UCSD-AML1 (cell line): ENCODE measurements around the gene NAA40.

Experiments
- DNase-seq: peaks from one replicate; lab custom pipeline; 2025; ENCODE audit not compliant: unreplicated experiment; lab: John Stamatoyannopoulos, UW

The NAA40 gene

DNA sequence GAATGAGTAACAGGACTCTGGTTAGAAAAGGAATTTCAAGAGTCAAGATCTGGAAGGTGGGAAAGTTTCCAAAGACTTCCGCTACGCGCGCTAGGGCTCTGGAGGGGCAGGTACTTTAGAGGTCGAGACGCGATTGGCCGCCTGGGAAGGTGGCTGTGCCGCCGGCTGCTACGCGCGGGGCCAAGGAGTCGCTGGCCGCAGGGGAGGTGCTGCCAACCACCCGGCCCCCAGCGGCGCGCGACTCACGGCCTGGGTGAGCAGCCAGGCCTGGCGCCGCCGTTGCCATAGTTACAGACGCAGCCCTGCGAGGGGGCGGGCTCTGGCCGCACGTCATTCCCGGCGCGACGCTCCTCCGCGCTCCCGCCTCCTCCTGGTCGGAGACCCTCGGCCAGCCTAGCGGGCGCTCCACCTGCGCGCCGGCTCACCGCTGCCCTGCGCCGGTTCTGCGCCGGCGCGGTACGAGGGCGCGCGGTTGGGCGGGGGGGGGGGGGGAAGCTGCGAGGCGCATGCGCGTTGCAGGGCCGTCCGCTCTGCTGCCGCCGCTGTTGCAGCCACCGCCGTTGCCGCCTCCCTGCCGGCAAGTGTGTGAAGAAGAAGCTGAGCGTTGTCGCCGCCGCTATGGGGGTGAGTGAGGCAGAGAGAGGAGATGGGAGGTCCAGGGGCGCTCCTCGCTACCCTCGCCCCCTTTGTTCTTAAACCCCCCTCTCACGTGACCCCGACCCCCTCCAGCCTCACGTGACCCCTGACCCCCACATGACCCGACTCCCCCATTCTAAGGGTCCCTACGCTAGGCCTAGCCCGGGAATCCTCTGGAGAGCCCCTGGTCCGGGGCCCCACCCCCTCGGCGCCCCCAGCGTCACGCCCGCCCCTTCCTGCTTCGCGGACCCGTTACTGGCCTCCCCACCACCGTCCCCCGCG is at the start of gene NAA40:
NAA40 (plus strand) TSS at position 524 of the 918 bp plus-strand sequence; CDS start at position 619, 95 bp downstream.
- peak; percentile 97 for DNase-seq

DNA sequence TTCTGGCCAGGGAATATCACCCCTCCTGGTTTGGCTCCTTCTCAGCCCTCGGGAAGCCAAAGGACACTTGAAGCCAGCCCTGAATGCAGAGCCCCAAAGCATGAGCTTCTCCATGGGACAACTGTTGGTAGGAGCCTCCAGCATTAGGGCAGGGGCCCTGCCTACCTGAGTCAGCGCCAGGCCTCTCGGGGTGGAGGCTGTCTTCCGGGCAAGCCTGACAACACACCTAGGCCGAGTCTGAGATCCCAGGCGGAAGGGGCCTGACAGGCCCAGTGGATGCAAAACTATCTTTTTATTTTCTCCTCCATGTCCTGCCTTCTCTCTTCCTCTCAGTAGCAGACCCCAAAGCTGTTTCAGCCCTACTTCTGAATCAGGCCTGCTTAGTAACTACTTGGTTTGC is 49.5 kb upstream of the NAA40 start:
- DNase-seq, result no peak

DNA sequence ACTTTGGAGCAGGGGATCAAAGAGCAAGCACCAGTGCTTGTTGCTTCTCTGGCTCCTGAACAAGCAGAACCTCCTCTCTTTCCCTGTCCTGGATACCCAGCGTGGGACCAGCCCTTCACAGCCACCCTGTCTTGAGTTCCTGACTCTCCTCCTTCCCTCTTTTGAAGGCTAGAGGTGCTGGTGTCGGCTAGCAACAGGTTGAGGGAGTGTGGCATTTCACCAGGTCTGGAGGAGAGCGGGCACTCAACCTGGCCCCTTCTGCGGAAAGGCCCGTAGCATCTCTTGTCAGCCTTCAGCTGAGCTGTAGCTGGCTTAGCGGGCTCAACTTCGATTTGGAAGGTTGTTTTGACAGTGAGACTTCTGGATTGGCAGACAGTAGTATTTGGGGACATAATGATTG is 48.4 kb upstream of the NAA40 start:
- DNase-seq, result no peak

DNA sequence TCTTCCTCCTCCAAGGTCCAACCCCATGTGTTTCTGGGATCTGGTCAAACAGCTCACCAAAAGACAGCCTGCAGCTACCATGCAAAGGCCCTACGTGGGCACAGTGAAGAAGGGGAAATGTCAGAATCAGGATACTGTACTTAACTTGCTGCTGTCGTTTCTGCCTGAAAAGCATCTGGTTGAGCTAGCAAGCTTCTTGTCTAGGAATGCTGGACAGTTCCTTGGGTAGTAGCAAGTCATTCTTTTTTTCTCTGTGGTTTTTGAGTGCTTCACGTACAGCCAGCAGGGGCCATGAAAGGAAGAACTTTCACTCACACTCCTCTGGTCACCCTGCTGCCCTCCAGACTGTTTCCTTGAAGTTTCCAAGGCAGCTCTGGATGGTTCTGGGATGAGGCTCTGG is 46.6 kb upstream of the NAA40 start:
- peak; percentile 17 for DNase-seq

DNA sequence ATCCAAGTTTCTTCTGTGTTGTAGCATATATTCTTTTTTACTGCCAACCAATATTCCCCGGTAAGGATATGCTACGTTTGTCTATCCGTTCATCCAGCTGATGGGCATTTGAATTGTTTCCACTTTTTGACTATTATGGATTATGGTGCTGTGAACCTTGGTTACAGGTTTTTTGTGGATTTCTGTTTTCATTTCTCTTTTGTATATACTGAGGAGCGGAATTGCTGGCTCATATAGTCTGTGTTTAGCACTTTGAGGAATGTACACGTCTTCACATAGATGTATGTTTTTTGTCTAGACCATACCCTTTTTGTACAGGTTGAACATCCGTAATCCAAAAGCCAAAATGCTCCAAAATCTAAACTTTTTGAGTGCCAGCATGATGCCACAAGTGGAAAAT is 45.4 kb upstream of the NAA40 start:
- no peak for DNase-seq

DNA sequence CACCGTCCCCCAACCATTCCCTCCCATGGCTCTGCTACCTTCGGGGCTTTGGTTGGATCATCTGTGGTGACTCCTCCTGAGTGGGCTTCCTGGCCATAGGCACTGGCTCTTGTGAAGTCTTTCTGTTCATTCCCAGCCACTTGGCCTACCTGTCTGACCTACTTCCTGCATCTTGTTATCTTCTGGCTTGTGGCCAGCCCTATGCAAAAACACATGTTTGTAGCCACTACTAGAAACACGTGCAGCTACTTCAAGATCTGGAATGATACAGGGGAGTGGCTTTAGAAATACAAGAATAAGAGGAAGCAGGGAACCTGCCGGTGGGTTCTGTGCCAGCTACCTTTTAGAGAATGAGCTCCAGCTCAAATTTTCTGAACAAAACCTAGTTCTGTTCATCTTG is 42.7 kb upstream of the NAA40 start:
- DNase-seq, result no peak

DNA sequence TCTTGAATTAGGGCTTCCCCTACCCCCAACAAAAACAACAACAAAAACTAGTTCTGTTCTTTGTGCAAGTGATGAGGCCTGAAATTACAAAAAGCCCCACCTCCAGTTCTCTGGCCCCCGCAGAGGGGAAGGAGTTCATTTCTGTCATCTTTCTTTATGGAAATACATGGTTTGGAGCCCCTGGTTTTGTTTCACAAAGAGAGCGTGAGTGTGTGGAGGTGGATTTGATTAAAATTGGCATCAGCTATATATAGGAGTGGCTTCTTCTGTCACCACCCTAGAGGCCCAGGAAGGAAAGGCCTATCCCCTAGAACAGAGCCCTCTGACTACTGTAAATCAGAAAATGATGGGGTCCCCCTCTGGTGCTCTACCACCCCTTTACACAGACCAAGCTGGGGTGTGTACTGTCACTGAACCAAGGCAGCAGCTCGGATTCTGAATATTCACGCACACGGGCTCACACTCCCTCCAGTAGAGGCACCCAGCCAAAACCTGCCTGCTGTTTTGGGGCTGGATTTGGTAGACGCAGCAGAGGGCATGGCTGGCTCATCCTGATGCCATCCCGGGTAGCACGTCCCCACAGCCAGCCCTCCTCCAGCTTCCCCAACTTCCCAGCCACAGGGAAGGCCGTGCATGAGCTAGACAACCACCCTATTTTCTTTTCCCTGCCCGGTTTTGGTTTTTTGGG is 41.2 kb upstream of the NAA40 start:
- DNase-seq, result no peak

DNA sequence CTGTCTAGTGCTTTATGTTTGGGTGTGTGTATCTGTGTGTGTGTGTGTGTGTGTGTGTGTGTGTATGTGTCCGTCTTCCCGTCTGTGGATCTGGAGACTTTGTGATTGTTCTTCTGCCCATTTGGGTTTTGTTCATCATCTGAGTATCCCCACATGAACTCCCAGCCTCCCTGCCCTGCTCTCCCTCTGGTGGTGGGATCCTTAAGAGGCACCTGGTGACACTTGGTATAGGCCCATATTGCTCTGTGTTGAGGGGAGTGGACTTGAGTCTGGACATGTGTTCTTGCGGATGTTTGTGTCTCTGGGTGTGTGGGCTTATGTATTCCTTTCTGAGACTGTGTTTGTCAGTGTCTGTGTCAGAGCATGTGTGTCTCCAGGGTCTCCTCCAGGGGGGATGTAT is 37.1 kb upstream of the NAA40 start:
- peak; percentile 32 for DNase-seq

DNA sequence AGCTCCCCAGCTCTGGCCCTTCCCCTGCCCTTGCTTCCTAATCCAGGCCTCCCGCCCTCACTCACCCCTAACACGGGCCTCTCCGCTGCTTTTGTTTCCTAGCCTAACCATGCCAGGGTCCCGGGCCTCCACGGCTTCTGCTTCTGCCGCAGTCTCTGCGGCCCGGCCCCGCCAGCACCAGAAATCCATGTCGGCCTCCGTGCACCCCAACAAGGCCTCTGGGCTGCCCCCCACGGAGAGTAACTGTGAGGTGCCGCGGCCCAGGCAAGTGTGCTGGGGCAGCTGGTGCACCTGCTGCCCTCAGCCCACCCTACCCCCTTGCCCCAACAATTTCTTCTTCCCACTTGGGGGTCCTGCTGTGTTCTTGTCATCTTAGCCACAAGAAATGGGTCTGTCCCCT is 34.9 kb upstream of the NAA40 start:
- DNase-seq, result no peak

DNA sequence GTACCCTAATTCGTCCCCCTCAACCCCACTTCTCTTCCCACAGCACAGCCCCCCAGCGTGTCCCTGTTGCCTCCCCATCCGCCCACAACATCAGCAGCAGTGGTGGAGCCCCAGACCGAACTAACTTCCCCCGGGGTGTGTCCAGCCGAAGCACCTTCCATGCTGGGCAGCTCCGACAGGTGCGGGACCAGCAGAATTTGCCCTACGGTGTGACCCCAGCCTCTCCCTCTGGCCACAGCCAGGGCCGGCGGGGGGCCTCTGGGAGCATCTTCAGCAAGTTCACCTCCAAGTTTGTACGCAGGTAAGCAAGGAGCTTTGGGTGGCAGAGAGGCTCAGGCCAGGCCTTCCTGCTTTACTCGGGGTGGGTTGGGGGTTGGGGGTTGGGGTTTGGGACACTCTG is 34.1 kb upstream of the NAA40 start:
- no peak for DNase-seq

DNA sequence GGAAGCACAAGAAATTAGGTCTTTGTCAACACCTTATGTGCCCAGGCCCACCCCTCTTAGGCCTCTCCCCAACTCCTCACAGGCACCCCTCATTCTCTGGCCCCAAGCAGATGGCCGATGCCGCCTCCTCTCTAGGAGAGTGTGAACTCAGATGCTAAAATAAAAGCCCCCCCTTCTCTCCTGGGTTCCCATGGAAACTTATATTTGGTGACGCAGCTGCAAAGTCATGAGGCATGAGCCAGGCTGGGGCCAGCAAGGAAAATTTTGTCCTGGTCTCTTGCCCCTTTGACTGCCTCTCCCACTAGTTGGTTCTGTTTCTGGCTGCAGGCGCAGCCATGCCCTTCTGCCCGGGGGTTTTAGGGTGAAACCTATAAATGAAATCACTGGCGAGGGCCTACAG is 33.6 kb upstream of the NAA40 start:
- DNase-seq, result no peak

DNA sequence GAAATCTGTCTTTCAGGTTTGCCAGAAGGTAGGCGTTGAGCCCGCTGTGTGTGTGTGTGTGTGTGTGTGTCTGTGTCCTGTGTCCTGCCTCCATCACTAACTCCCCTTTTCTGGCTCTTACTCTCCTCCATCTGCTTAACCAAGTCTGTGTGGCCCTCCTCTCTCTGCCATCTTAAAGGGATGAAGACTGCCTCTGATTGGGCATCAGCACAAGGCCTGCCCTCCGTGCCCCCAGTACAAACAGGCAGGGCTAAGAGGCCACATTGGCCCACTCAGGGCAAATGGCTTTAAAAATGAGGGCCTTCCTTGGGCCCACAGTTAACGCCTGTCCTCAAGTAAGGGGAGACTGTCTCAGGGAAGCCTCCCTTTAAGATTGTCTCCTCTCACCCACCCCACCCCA is 32.7 kb upstream of the NAA40 start:
- DNase-seq, result no peak

DNA sequence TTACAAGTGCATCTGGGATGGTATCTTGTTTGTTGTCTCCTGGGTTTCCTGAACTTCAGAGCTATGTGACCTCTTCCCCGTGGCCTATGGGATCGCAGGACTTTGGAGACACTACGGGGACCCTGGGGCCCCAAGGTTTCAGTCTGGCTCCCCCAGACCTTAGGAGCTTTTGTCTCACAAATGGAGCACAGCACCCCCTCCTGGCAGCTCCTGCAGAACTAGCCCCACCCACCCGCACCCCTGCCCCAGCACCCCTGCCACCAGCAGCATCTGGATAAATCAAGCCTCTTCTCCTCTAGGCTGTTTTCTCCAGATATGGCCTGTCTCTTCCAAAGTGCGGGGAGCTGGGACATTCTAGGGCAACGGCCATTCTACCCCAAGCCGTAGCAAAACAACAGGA is 32.2 kb upstream of the NAA40 start:
- DNase-seq, result peak; percentile 19

DNA sequence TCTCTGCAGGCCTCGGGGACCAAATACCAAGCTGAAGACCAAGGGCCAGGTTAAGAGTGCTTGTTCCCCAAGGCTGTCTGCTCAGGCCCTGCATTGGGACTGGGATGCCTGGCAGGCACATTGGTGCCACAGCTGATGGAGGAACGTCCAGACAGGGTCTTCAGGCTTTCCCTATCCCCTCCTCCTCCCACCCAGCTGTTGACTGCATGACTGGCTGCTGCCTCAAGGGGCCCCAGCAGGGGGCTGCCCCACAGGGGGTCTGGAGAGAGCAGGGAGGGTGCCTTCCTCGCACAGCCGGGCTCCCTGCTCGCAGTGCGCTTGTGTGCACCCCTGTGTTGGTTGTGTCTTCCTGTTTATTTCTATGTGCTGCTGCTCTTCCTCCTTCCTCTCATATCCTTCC is 31.7 kb upstream of the NAA40 start:
- no peak for DNase-seq

DNA sequence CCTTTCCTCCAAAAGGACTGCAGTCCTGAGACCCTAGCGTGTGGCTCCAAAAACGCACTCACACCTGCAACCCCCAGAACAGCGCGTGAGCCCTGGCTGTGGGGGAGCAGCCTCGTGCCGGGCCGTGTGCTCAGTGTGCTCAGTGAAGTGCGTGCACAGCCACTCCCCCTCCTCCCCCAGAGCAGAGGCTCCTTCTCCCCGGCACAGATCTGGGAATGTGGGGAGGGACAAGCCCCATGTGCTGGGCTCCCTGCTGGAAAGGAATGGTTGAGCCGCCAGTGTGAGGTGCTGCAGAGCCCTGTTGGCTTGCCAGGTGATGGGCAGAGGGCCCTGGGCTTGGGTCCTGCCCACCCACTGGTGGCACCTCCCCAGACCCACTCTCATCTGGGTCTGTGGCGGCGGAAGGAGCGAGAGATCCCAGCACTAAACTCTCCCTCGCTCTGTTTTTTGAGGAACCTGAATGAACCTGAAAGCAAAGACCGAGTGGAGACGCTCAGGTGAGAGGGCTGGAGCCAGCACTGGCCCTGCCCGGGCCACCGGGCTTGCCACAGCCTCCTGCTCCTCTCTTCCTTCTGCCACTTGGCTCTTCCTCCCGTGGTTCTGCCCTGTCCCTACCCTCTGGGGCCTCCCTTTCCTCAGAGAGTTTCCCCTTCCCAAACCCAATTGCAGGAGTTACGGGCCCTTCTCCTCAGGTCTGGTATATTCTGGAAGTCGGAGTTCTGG is 30.8 kb upstream of the NAA40 start:
- no peak for DNase-seq

DNA sequence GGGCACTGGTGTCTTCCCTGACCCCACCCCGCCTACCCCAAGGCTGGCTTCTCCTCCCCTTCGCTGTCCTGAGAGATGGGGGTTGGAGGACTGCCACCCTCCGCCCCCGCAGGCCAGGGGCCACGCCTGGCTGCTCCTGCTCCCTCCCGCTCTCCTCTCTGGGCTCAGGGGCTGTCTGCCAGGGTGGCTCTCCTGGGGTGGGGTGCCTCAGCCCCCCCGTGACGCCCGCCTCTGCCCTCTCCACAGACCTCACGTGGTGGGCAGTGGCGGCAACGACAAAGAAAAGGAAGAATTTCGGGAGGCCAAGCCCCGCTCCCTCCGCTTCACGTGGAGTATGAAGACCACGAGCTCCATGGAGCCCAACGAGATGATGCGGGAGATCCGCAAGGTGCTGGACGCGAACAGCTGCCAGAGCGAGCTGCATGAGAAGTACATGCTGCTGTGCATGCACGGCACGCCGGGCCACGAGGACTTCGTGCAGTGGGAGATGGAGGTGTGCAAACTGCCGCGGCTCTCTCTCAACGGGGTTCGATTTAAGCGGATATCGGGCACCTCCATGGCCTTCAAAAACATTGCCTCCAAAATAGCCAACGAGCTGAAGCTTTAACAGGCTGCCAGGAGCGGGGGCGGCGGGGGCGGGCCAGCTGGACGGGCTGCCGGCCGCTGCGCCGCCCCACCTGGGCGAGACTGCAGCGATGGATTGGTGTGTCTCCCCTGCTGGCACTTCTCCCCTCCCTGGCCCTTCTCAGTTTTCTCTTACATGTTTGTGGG is 30.0 kb upstream of the NAA40 start:
- DNase-seq, result no peak

DNA sequence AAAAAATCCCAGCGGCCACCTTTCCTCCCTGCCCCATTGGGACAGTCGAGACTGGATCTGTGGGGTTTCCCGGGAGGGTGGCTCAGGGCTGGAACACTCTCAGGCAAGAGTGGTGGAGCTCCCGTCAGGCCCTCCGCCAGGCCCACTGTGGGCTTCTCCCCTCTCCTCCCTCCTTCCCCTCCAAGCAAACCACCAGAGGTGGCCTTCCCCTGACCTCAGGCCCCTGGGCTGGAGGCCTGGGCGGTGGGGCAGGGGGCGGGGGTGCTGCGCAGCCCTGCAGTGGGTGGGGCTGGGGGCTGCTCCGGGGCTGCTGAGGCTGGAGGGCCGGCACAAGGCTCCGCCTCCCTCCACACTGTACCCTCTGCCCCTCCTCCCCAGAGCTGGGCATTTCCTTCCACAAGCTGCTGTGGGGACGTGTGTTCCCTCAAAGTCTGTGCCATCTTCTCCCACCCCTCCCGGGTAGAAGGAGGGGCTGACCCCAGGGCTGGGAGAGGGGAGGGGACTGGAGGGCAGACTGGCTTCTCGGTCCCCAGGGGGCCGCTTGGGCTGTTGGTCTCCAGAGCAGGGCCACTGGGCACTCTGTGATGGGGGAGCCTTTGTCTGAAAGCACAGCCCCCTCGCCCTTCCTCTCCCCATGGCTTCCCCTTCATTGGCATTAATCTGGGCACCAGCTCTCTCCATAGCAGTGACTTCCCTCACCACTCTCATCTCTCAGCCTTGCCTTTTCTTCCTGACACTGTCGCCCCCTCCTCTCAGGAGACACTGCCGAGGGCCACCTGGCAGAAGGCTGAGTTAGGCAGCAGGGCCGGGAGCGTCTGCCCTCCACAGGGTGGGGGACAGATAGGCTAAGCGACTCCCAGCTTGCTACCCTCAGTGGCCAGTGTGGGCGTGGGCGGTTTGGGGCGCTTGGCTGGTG is 29.0 kb upstream of the NAA40 start:
- peak; percentile 41 for DNase-seq

DNA sequence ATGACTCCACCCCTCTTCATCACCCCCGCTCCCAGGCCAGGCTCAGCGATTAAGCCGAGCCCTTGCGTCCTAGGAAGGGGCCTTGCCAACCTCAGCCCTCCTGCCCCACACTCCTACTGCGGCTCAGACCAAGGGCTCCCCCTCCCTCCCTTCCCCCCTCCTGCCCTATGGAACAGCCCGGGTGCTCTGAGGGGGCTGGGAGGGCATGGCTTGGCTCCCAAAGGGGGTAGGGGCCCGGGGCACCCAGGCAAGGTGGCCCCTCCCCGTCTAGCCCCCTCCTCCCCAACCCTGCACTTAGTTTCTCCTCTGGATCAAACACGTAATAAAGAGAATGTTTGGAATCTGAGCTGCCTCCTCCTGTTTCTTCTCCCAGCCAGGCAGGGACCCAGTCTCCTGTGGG is 28.1 kb upstream of the NAA40 start:
- no peak for DNase-seq

DNA sequence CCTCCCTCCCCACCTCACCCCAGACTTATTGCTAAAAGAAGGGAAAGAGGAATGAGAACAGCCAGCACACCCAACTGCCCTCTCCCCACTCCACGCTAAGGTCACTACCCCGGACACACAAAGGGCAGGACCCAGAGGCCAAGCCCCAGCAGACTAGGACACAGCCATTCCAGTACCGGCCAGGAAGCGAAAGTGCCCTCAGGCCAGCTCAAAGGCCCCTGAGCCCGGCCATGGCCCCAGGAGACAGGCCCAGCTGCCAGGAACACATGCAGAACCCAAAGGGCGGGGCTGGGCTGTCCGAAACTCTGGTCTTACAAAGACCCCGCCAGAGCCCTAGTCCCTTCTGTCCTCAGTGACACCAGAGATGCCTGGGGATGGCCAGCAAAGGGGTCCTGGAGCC is 27.4 kb upstream of the NAA40 start:
- no peak for DNase-seq

DNA sequence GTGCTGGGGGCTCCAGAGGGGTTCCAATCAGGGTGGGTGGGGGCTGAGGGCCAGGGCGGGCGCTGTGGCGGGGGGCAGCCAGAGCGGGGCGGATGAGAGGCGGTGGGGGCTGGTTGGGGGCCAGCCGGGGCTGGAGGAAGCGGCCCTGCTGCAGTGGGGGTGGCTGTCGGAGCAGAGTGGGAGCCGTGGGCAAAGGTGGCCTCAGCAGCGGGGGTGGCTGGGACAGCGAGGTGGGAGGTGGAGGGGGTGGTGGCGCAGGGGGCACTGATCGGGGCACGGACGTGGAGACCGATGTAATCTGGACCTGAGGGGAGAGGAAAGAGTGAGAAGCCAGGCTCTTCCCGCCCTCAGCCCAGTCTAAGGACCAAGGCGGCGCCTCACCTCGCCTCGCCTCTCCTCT is 26.9 kb upstream of the NAA40 start:
- no peak for DNase-seq
